ENCODE measurements around the gene SPATS2L.

Gene SPATS2L

GRCh38 chr2:200267350-200267749 is 39.1 kb upstream of the SPATS2L start:
- H3K79me2 ChIP-seq (ENCODE audit: low read length) = no peaks in the 10 kb centered on the region
- no peaks in the 10 kb centered on the region for H3K9me3 ChIP-seq (replicated peaks; ENCODE audit: insufficient read depth, low read length)
- no peak for DNase-seq

GRCh38 chr2:200270732-200271131 is 35.8 kb upstream of the SPATS2L start:
- no peak overlapping the region for H3K4me2 ChIP-seq (ENCODE audit: low read depth, low read length)
- TF ChIP-seq EZH2phosphoT487 (IDR thresholded peaks at IDR 0.05; ENCODE audit: low read length) (no peak), CTCF (IDR thresholded peaks at IDR 0.05; ENCODE audit: low read length) (no peak), EZH2 (optimal IDR thresholded peaks at IDR 0.05; ENCODE audit: low read depth, low read length) (no peak)
- H3K9me2 ChIP-seq (replicated peaks; ENCODE audit: insufficient read depth, low read length) = no peaks in the 10 kb centered on the region
- H3K4me3 ChIP-seq (ENCODE audit: low read length) = no peak overlapping the region
- H3K36me3 ChIP-seq (replicated peaks; ENCODE audit: insufficient read depth, low read length) = no peaks in the 10 kb centered on the region
- H3K9me3 ChIP-seq (replicated peaks; ENCODE audit: insufficient read depth, low read length) = no peaks in the 10 kb centered on the region
- H3K27ac ChIP-seq (ENCODE audit: low read length) = no peak overlapping the region
- H2AFZ ChIP-seq (ENCODE audit: low read length) = no peak overlapping the region
- no peak for DNase-seq
- H3K4me1 ChIP-seq (ENCODE audit: low read length) = peaks cover 5% of the 10 kb centered on the region; the same call in 1 of the 2 replicates
- H3K27me3 ChIP-seq (replicated peaks; ENCODE audit: insufficient read depth, low read length) = no peaks in the 10 kb centered on the region
- no peaks in the 10 kb centered on the region for H3F3A ChIP-seq (ENCODE audit: insufficient read depth, low read length)
- no peak overlapping the region for H3K9ac ChIP-seq (ENCODE audit: low read length)
- no peaks in the 10 kb centered on the region for H4K20me1 ChIP-seq (ENCODE audit: insufficient read depth, low read length)
- H3K79me2 ChIP-seq (ENCODE audit: low read length) = no peaks in the 10 kb centered on the region

More at GRCh38 chr2:200267350-200267749, 39.1 kb upstream of the SPATS2L start:
- TF ChIP-seq CTCF (IDR thresholded peaks at IDR 0.05; ENCODE audit: low read length) (no peak), EZH2 (optimal IDR thresholded peaks at IDR 0.05; ENCODE audit: low read depth, low read length) (no peak), EZH2phosphoT487 (IDR thresholded peaks at IDR 0.05; ENCODE audit: low read length) (no peak)
- no peaks in the 10 kb centered on the region for H3F3A ChIP-seq (ENCODE audit: insufficient read depth, low read length)
- no peaks in the 10 kb centered on the region for H4K20me1 ChIP-seq (ENCODE audit: insufficient read depth, low read length)
- H3K36me3 ChIP-seq (replicated peaks; ENCODE audit: insufficient read depth, low read length) = no peaks in the 10 kb centered on the region
- no peak overlapping the region for H3K4me3 ChIP-seq (ENCODE audit: low read length)
- H3K27ac ChIP-seq (ENCODE audit: low read length) = no peak overlapping the region
- no peak overlapping the region for H2AFZ ChIP-seq (ENCODE audit: low read length)
- H3K27me3 ChIP-seq (replicated peaks; ENCODE audit: insufficient read depth, low read length) = no peaks in the 10 kb centered on the region
- no peak overlapping the region for H3K4me2 ChIP-seq (ENCODE audit: low read depth, low read length)
- no peaks in the 10 kb centered on the region for H3K9me2 ChIP-seq (replicated peaks; ENCODE audit: insufficient read depth, low read length)
- H3K4me1 ChIP-seq (ENCODE audit: low read length) = no peaks in the 10 kb centered on the region
- H3K9ac ChIP-seq (ENCODE audit: low read length) = no peak overlapping the region

GRCh38 chr2:200272320-200272719 is 34.2 kb upstream of the SPATS2L start:
- H3K4me2 ChIP-seq (ENCODE audit: low read depth, low read length) = no peak overlapping the region
- H3K9me3 ChIP-seq (replicated peaks; ENCODE audit: insufficient read depth, low read length) = no peaks in the 10 kb centered on the region
- DNase-seq = no peak

More at GRCh38 chr2:200272320-200272719, 34.2 kb upstream of the SPATS2L start:
- no peaks in the 10 kb centered on the region for H3F3A ChIP-seq (ENCODE audit: insufficient read depth, low read length)
- H3K4me1 ChIP-seq (ENCODE audit: low read length) = peaks cover 6% of the 10 kb centered on the region; the same call in 1 of the 2 replicates
- no peaks in the 10 kb centered on the region for H3K27me3 ChIP-seq (replicated peaks; ENCODE audit: insufficient read depth, low read length)
- no peaks in the 10 kb centered on the region for H3K9me2 ChIP-seq (replicated peaks; ENCODE audit: insufficient read depth, low read length)
- no peak overlapping the region for H3K9ac ChIP-seq (ENCODE audit: low read length)
- H3K27ac ChIP-seq (ENCODE audit: low read length) = no peak overlapping the region
- H3K79me2 ChIP-seq (ENCODE audit: low read length) = no peaks in the 10 kb centered on the region
- H4K20me1 ChIP-seq (ENCODE audit: insufficient read depth, low read length) = no peaks in the 10 kb centered on the region
- no peak overlapping the region for H2AFZ ChIP-seq (ENCODE audit: low read length)
- no peaks in the 10 kb centered on the region for H3K36me3 ChIP-seq (replicated peaks; ENCODE audit: insufficient read depth, low read length)
- TF ChIP-seq EZH2phosphoT487 (IDR thresholded peaks at IDR 0.05; ENCODE audit: low read length) = no peak
- no peak for TF ChIP-seq EZH2 (optimal IDR thresholded peaks at IDR 0.05; ENCODE audit: low read depth, low read length)
- TF ChIP-seq CTCF (IDR thresholded peaks at IDR 0.05; ENCODE audit: low read length) = no peak
- no peak overlapping the region for H3K4me3 ChIP-seq (ENCODE audit: low read length)

Measured in MM.1S (cell line).